Stimulated activated CD4-positive, alpha-beta T cell treated with anti-CD3 and anti-CD28 coated beads, TNF-alpha, amount 100 ng/mL, for 1 hour (primary cell): ENCODE results near the gene EXOC5.

Experiments
- DNase-seq, 3 donors: peaks; one replicate each; pipeline ENCODE4 v3.0.0-alpha.2; 2020; ENCODE audit warnings: low read depth in 3 of 3, low spot score in 1 of 3

The EXOC5 gene, protein sequence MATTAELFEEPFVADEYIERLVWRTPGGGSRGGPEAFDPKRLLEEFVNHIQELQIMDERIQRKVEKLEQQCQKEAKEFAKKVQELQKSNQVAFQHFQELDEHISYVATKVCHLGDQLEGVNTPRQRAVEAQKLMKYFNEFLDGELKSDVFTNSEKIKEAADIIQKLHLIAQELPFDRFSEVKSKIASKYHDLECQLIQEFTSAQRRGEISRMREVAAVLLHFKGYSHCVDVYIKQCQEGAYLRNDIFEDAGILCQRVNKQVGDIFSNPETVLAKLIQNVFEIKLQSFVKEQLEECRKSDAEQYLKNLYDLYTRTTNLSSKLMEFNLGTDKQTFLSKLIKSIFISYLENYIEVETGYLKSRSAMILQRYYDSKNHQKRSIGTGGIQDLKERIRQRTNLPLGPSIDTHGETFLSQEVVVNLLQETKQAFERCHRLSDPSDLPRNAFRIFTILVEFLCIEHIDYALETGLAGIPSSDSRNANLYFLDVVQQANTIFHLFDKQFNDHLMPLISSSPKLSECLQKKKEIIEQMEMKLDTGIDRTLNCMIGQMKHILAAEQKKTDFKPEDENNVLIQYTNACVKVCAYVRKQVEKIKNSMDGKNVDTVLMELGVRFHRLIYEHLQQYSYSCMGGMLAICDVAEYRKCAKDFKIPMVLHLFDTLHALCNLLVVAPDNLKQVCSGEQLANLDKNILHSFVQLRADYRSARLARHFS

DNA sequence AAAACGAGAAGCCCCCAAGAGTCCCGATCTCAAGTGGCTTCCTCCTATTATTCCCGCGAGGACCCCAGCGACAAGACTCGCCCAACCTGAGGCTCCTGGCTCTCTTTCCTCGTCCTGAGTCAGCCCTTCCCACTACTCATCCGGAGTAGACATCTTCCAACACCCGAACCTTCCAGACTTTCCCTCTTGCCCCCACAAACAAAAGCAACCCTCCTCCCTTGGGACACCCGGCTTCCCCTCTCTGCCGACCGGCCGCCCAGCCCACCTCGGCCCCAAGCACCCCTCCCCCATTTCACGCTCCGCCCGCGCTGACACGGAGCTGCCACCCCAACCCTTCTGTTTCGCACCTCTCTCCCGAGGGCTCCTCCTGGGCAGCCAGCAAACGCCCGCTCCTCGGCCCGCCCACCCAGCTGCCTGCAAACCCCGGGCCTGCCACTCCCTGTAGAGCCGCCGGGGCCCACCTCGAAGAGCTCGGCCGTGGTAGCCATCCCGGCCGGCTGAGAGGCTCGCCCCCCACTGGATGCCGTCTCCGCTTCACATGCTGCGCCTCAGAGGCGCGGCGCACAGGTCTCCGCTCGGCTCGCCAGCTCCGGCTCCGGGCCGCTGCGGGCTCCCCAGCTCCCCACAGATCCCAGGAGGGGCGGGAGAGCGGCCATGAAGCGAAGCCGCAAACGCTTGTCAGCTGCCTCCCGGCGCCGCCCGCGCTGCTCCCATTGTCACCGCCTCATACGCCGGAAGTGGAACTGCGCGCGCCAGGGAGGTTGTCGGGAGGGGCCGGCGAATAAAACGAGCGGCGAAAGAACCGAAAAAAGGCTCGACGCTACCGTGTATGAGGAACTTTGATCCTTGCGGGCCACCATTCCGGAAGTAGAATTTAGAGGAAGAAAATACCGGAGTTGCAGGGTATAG, at the start of gene EXOC5, which contains the start of gene AP5M1:
Gene EXOC5 (minus strand): TSS at position 745 of the 909 bp plus-strand sequence. CDS start 257 bp downstream, at position 488.
Gene AP5M1 (plus strand): TSS at position 811 of the 909 bp plus-strand sequence. CDS start 344 bp downstream, outside the sequence.
- peak; percentile 69 to 79 (median 74) for DNase-seq

DNA sequence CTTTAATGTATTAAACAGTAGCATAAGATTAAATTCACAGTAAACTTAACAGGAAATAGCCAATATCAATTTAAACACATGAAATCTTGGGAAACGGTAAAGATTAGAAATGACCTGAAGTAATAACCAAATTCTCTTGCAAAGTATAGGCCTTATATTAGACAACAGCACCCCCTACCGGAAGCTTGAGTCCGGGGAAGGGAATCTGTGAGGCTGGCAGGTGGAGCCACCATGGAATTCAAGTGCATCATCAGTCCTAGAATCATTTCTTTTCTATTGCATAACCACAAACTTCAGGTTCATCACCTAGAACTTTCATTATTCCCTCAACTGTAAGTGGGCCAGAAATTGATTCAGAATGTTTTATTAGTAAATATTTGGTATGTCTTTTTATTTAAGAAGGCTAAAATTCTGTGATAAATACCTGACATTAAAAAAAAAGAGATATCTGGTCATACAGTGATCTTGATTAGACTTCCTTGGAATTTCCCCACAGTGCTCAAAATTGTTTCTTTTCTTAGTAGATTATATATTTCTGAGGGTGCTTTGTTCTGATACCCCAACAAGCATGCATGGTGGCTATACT, 48.6 kb upstream of the EXOC5 start:
- peak; percentile 35 to 53 (median 42) for DNase-seq

DNA sequence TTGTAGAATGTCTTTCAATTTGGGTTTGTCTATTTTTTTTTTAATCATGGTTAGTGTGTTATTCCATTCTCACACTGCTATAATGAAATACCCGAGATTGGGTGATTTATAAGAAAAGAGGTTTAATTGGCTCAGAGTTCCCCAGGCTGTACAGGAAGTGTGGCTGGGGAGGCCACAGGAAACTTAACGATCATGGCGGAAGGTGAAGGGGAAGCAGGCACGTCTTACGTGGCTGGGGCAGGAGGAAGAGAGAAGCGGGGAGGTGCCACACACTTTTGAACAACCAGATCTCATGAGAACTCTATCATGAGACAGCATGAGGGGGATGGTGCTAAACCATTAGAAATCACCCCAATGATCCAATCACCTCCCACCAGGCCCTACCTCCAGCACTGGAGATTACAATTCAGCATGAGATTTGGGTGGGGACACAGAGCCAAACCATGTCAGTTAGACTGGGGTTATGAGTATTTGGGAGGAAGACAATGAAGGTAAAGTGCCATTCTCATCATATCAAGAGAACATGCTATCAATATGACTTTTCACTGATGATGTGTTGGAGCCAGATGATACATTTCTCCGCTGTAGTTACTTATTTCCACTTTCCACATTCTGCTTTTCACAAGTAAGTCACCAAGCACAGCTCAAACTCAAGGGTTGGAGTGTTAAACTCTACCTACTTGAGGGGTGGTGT, 45.8 kb upstream of the EXOC5 start:
- no peak for DNase-seq

DNA sequence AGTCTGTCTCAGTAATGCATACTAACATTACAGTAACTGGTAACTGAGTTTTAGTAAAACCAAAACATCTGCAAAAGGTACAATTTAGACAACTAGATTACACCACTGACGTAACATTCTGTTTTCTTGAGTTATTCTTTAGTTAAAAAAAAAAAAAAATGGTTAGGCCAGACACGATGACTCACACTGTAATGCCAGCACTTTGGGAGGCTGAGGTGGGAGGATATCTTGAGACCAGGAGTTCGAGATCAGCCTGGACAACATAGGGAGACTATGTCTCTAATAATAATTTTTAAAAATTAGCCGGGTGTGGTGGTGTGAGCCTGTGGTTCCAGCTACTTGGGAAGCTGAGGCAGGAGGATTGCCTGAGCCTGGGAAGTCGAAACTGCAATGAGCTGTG, 34.2 kb upstream of the EXOC5 start:
- DNase-seq: no peak

DNA sequence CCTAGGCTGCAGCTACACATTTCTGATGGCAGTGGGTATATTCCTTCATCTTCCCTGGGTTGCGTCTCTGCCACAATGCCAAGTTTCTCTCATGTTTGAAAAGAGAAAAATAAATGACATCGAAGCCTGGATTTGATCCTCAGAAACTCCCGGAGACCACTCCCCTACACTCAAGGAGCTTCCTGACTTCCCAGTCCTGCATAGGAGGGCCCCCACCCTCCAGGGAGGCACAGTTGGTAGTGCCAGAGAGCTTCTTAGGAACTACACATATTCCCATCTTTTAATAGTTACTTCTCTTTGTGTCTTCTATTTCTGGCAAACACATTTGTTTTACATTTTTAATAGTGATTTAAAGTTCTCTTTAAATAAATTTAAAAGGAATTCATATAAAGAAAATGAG, 30.8 kb upstream of the EXOC5 start:
- no peak for DNase-seq

DNA sequence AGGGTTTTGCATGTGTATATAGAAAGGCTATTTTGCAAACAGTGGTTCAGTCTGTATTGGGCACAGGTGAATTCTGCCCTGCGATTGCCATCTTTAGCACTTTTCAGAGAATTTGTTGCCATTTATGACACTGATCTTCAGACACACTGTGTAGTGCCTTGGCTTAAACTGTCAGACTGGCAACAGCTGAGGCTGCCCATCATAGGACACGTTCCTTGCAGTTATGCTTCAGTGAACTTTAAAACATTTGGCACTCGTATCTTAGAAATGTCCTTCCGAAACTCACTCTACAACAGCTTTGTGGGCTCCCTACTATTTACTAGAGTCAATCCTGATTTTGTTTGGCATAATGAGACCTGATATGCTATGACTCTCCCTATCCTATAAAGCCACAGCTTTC, 29.1 kb upstream of the EXOC5 start:
- DNase-seq: no peak

DNA sequence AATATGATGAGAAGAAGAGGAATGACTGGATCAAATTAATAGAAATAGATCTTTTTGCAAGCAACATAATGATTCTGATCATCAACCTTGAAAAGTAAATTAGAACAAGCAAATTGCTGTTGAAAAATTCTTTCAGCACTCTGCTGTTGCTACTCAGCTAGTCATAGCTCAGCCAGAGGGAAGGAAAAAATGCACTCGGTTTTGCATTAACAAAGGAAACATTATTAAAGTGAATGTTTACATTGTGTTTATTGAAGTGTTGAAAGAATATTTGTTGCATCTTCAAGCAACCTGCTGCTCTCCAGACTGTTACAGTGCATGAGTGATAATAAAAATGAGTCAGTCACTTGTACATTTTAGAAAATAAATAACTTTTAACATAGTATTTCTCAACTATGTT, 26.5 kb upstream of the EXOC5 start:
- DNase-seq: no peak

DNA sequence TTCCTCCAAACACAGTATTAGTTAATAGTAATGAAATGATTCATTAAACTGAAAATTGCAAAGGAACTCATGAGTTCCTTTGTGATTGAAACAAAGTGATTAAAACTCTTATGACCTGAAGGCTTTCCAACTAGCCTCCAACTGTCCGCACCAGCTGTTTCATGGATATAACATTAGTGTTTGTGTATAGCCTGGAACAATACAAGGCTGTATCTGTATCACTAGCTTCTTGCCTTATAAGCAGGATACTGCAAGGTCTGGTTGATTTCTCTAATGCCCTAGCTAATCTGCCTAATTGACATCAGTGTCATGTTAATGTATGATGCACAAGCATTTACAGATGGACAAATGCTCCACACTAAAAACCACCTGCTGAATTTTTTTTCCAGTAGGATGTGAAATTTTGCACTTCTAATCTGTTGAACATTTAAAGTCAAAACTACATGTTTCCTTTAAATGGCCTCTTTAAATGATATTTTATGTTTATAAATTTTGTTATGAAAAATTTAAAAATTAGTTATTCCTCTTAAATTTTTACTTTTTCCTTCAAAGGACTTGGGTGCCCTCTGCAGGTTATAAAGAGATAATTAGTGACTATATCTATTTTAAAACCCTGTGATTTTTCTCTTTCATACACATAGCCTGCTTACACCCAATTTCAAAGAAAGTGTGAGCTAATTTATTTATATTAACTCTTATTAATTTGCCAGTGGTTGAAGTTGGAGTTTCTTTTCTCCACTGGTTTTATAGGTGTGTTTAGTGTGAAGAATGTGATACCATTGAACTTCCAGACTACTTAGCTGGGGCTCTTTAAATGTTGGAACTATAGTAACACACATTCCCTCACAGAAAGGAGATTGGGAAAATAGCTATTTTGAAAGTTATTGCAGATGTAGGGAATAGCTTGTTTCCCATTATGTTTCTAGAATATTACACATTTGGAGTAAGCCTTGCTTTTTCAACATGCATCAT, 25.4 kb upstream of the EXOC5 start:
- no peak for DNase-seq

DNA sequence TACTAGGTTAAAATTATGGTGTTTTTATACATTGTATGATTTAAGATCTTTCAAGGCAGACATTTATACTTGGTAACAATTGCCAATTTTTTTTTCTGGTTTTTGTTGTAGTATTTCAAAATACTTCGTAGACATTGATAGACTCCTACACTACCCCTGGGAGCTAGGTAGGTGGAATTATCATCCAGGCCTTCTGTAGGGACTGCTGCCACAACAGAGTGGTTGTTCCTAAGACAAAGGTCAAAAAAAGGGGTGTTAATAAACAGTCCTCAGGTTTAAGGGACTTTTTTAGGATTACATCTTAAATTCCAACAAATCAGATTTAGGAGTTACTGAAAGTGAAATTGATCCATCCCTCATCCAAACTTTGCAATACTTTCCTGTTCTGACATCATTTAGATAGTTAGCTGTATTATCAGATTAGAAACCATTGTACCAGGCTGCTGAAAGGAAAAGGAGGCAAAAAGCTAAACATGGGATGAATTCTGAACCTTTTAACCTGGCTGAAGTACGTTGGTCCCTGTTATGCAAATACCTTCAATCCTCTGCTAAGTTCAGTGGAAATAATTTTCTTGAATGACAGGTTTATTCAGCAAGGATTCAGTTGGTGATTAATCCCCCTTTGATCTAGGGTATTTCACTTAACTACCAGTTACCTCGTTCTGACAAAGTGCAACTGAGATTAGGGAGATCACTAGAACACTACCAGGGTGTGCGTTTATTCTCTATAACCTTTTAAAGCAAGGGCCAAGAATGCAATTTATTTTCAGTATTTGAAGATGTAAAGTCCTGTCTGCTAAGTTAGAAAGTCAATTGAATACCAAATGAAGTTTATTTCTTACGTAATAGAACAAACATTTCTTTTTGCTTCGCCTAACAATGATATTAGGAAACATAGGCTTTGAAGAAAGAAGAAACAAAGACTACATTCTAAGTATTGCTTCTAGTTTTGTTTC, 23.3 kb upstream of the EXOC5 start:
- DNase-seq: no peak

DNA sequence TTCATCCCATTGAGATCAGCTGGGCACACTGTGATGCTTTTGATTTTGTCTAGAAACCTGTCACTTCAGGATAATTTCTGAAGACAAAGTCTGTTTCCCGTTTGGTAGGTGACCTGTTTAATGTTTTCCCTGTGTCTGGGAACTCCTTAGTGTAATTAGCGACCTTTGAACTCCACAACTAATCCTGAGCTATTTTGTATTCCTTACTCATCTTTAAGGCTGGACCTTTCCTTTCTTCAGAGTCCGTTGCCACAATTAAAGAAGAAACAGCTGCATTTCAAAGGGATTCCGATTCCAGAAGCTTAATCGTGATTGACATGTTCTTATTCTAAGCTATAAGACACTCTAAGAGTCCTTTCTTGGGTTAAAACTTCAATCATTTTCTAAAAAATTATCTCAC, 22.0 kb upstream of the EXOC5 start:
- no peak for DNase-seq

DNA sequence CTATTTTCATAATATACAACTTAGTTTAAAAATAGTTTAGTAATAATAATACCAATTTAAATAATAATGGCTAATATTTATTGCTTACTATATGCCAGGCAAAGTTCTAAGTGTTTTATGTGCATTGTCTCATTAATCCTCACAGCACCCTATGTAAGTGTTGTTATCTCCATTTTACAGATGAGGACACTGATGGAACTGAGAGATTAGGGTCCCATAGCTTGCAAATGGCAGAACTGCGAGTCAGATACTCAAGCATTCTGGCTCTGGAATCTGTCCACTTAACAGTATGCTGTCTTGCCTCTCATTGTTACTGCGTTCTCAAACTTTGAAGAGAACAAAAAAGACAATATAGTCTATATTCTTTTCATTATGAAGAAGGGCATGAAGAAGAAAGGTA, 19.0 kb upstream of the EXOC5 start:
- no peak for DNase-seq

DNA sequence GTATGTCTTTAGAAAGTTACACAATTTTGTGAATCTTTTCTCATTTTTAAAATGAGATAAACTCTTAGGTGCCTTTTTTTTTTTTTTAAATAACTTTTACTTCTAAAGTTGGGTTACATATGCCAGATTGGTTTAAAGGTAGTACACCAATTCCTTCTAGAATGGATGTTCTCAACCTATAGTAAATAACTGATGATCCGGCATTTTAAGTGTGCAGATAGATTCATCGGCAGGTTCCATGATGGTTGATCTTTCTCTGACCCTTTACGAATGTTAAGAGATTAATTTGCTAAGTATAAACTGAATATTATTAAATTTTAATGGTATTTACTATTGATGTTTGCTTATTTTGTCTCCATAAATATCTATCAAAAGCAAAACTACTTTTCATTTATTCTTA, 8.4 kb upstream of the EXOC5 start:
- DNase-seq: no peak

DNA sequence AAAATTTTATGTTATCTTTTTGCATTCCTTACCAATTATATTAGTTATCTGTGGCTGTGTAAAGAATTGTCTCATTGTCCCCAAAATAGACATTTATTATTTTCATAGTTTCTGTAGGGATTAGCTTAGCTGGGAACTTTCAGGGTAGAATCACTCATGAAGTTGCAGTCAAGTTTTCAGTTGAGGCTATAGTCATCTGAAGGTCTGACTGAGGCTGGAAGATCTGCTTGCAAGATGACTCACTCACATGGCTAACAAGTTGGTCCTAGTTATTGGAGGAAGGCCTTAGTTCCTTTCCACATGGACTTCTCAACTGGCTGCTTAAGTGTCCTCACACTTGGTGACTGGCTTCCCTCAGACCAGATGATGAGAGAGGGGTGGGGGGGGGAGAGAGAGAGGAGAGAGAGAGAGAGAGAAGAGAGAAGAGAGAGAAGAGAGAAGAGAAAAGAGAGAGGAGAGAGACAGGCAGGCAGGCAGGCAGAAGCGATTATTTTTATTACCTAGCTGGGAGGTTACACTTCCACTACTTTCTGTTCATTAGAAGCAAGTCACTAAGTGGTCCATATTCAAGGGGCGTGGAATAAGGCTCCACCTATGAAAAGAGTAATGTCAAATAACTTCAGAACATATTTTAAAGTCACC, 6.4 kb upstream of the EXOC5 start:
- no peak for DNase-seq

DNA sequence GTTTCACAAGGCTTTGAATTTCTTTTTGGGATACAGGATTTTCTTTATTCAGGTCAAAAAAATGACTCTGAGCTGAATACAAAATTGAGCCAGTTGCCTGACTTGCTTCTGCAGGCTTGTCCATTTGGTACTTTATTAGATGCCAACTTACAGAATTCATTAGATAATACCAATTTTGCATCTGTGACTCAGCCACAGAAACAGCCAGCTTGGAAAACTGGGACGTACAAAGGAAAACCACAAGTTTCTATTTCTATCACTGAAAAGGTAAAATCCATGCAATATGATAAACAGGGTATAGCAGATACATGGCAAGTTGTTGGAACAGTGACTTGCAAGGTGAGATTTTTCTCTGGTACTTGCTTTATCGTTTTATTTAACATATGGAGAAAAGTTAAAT, 5.8 kb upstream of the EXOC5 start:
- no peak for DNase-seq

DNA sequence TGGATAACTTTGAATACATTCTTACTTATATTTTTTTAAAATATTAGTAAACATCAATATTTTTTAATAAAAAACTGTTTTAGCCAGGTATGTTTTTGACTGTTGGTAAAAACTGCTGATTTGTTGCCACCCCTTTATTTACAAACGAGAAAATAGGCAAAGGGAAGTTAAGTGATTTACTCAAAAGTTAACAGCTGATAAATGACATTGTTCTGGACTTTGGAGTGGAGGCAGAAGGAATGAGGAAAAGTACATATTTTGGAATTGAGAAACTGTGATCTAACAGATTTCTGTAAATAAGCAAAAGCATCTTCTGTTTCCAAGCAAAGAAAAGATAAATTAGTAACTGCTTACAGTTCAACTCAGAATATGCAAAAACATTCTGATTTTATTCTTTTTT, 4.5 kb upstream of the EXOC5 start:
- no peak for DNase-seq

DNA sequence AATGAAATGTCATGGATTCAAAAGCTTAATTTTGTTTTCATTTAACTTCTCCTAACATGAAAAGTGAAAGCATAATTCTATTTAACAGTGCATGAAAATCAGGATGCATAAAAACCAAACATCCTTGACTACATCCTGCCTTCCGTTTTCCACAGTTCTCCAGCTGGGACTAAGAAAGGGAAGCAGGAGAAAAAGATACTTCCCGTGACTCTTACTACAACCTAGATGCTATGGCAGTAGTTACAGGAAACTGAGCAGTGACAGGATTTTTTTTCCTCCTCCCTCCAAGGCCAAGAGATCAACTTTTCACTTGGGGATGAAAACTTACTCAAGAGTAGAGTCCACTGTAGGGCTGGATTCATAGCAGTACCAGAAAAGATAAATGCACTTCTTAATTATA, 2.6 kb downstream of the EXOC5 start:
- DNase-seq: no peak

DNA sequence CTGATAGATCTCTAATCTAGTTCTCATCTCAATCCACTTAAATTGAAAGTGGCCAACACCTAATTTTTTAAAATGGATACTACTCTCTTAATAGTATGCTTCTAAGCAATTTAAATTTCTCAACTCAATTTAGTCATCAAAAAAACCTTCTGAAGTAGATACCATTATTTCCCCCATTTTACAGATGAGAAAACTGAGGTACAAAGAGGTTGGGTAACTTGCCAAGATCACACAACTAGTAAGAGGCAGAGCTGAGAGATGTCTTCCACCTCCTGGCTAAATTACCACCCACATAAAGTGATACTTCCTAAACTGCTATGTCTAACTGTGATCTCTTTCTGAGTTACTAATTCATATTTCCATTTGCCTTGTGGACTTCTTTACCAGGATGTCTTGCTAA, 6.6 kb downstream of the EXOC5 start:
- no peak for DNase-seq

DNA sequence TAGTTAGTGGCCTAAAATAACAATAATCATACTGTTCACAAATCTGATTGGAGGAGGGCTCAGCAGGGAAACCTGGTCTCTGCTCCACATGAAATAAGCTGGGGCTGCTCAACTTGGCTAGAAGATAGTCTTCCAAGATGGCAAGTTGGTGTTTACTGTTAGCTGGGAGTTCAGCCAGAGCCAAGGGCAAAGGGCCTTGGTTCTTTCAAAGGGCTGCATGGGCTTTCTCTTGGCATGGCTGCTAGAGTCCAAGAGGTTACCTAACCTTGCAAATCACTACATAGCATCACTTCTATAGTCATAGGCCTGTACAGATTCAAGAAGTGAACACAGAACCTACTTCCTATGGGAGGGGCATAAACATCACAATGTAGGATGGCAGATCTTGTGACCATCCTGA, 7.1 kb downstream of the EXOC5 start:
- no peak for DNase-seq
